Stimulated activated CD4-positive, alpha-beta T cell treated with anti-CD3 and anti-CD28 coated beads, Interleukin-1b, Interleukin-23, amount 100 ng/mL, for 24 hours (primary cell): ENCODE measurements around the gene RASGEF1C.

Experiments
- DNase-seq, 4 experiments: peaks; one replicate each; pipeline ENCODE4 v3.0.0-alpha.2; 2020; ENCODE audit warnings: low read depth in 4 of 4, low spot score in 1 of 4

RASGEF1C gene

GRCh38 chr5:180120237-180121101, 88.5 kb downstream of the RASGEF1C start:
- no peak for DNase-seq

DNA sequence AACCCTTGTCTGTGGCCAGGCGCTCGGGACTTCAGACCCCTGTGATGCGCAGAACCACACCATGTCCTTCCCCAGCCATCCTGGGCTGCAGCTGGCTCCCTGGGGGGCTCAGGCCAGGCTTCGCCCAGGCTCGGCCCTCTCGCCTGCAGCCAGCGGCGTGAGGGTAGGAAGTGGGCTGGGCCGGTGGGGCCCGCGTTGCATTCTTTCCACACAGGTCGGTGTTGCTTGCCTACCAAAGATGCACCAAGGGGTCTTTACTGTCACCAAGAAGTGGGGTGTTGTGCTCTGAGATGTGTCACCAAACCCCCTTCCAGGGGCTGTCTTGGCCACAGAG, 89.1 kb downstream of the RASGEF1C start:
- no peak for DNase-seq

GRCh38 chr5:180119031-180119902, 89.7 kb downstream of the RASGEF1C start:
- DNase-seq: no peak

DNA sequence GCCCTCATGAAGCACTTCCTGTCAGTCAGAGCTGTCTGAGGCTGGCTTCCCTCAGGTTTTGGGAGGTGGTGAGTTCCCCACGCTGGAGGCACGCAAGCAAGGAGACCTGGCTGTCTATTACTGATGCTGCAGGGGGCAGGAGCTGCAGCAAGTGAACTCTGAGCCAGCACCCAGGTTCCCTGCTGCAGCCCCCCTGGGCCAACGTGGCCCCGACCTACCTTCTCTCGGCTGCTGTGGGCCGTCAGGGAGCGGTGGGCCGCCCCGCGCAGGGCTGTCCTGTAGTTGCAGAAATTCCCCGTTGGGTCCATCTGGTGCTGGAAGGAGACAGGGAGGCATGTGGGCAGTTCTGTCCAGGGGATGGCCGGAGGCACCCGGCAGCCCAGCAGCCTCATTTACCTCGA, 90.6 kb downstream of the RASGEF1C start:
- no peak for DNase-seq

DNA sequence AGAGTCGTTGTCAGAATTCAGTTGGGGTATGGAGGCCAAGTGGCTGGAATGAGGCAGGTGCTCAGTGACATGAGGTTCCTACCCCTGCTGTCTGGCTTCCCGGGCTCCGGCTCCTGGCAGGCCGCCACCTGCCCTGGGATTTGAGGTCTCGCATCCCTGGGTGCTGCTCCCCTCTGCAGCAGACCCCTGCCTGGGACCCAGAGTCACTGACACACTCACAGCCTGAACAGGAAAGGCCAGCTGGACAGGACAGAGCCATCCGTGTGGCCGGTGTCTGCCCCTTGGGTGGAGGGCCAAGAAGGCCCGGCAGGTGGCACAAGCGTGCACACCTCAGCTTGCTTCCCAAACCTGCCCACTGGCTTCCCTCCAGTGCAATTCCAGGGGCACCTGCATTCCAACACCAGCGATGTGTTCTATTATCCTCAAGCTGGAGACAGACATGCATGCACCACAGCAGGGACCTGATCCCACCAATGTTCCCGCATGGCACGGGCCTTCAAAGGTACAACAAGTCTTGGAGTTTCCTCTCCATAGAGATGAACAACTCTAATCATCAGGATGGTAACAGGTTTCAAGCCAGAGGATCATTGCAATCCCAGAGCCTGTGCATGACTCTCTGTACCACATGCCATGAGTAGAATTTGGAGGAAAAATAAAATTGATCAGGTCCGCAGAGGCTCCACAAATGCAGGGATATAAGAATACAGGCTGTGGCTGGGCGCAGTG, 91.8 kb downstream of the RASGEF1C start:
- DNase-seq: no peak

DNA sequence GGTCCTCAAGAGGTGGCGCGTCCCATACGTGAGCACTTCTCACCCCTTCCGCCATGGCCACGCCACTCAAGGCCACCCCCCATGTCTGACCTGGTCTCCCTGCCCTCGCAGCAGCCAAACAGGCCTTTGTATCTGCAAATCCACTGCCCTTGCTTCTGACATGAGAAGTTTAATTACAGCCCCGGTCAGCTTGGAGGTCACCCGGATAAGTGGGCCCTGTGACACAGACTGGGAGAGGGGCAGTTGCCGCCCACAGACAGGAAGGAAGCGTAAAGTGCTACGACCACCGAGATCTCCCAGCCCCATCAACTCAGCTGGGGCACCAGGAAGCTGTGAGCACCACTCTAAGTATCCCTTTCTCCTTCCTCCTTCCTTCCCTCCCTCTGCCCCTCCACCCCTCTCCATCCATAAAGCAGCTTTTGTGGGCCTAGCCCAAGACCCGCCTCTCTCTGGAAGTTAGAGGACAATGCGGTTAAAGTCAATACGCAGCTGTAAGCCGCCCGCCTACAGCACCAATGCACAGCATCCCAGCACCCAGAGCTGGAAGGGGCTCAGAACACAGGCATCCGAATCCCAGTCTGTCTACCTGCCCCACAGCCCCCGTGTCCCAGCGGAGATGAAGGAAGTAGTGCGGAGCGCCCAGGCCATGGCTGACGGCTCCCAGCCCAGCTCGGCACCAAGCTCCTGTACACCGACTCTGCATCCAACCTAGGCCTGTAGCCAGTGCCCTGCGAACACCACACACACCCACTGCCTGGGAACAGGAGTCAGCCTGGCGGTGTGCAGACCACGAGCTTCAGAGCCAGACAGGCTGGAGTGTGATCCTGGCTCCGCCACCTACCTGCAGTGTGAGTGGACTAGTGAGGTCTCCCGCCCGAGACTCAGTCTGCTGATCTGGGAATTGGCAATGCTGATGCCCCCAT, 92.7 kb downstream of the RASGEF1C start:
- no peak for DNase-seq

DNA sequence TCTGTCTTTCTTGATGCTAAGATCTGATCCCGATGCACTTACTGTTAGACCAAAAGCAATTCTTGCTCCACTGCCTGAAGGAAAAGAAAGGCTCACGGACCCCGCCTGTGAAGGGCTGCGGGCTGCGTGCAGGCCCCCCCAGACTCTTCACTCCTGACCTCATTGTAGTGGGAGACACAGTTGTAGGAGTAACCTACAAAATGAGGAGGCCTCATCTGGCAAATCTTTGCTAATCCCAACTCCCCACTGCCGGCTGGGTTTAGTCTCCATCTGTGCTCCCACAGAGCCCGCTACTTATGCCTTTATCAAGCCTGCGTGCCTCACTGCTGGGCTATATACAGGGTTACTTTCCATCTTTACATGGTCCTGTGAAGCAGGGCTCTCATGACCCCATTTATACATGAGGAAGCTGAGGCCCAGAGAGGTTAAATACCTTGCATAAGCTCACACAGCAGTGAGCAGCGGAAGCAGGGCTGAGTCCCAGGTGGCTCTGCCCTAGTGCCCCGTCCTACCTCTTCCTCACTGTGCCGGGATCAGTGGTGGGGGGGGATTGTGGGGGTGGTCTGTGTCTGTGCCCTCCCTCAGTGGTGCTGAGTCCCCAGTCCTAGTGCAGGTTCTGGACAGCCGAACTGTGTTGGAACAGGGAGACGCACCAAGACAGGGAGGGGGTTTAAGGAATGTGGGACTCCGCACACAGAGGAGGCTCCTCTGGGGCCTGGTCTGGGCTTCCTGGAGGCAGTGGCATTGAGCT, 93.5 kb downstream of the RASGEF1C start:
- no peak for DNase-seq

DNA sequence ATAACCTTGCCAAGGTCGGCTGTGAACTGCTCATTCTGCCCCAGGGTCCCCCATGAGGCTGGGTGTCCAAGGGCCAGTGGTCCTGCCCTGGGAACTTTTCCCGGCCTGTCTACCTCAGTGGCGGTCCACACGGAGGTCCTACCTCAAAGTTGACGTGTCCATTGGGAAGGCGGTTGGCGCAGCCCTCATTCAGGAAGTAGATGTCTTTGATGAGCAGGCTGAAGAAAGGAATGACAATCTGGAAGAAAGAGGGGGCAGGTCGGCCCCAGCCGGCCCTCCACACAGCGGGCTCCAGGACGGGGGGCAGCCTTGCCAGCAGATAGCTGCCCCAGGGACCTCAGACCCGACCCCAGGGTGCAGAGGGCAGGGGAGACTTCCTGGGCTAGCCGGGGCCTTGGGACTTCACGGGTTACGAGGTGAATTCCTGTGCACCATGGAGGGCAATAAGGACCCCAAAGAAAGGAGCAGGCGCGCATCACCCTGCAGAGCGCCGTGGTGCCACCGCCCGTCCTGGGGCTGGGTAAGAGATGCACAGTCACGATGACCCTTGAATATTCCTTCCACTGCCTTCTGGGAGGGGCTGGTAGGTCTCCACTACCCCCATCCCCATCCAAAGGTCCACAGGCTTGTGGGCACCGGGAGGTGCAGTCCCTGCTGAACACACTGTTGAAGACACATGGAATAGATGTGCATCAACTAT, 94.6 kb downstream of the RASGEF1C start:
- DNase-seq: no peak

DNA sequence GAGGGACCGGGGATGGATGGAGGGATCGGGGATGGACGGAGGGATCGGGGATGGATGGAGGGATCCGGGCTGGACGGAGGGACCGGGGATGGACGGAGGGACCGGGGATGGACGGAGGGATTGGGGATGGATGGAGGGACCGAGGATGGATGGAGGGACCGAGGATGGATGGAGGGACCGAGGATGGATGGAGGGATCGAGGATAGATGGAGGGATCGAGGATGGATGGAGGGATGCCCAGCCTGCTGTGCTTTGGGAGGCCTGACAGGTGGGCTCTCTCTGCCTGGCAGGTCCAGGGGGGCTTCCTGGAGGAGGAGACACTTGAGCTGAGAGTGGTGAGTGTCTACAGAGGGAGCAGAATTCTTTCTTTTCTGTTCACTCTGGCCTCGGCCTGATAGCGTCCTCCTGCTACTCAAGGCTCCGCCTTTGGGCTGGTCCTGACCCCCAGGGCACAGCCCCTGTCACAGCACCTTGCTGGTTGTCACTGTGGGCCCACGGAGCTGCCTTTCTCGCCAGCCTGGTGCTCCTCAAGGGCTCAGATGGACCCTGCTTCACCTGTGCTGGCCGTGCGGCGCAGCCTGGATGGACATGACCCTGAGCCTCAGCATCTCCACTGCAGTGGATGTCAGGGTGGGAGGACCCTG, 95.2 kb downstream of the RASGEF1C start:
- no peak for DNase-seq

DNA sequence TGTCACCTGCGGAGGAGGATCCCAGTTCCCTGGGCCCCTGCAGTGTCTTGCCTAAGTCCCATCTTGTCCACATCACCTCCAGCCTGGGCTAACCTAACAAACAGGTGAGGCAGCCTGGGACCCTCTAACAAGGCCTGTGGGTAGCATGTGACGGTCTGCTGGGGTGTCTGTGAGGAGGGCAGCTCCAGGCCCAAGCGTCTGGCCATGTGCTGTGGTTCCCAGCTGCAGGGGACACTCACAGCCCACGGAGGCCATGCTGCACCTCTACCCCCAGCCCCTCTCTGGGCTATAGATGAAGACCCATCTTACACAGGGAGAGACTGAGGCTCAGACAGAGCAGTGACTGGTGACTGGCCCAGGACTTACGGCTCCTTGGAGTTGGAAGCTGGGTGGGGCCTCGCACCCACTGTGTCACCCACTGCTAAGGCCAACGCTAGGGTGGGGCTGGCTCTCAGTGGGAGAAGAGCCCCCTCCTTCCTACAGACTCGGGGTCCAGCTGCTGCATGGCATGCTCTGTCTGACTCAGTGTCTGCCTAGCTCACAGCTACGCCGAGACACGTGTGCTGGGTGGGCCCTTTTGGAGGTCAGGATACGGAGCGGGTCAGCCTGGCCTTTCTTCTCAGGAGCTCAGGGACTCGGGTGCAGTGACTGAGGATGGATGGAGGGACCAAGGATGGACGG, 96.7 kb downstream of the RASGEF1C start:
- no peak for DNase-seq

GRCh38 chr5:180111273-180112002, 97.6 kb downstream of the RASGEF1C start:
- no peak for DNase-seq

DNA sequence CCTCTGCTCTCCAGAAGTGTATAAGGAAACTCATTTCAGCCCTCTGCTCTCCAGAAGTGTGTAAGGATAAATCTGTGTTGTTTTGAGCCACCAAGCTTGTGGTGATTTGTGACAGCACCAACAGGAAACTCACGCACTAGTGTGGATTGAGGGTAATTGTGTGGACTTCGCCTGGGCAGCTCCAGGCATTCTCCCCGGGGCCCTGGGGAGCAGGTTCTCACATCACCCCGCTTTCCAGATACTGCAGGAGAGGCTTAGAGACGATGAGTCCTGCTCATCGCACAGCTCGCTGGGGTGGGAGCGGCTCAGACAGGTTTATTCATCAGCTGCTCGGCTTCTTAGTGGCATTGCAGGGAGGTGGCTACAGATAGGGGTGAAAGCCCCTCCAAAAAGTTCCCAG, 99.1 kb downstream of the RASGEF1C start:
- no peak for DNase-seq

DNA sequence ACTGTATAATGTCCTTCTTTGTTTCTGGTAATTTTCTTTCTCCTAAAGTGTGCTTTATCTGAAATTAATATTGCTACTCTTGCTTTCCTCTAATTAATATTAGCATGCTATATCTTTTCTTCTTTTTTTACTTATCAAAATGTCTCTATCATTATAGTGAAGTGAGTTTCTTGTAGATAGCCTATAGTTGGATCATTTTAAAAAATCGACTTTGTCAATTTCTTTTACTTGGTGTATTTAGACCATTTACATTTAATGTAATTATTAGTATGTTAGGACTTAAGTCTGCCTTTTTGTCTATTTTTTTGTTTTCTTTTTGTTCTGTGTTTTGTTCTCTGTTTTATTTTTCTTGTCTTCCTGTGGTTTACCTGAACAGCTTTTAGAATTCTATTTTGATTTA, 102.0 kb downstream of the RASGEF1C start:
- no peak for DNase-seq

DNA sequence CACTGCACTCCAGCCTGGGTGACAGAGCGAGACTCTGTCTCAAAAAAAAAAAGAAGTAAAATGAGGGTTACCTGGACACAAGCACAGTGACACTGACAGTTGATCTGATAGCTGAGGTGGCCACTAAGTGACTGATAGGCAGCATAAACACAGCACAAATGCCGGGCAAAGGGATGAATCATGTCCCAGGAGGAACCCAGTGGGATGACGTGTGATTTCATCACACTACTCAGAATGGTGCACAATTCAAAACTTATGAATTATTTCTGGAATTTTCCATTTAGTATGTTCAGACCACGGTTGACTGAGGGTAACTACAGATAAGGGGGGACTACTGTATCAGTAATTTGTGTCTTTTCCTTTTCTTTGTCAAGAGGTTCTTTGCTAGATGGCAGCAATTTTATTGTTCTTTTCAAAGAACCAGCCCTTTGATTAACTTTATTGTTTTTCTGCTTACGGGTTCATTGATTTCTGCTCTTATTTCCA, 103.1 kb downstream of the RASGEF1C start:
- DNase-seq: no peak

- DNase-seq: no peak
Observed at GRCh38 chr5:180104168-180104530, 104.9 kb downstream of the RASGEF1C start.

DNA sequence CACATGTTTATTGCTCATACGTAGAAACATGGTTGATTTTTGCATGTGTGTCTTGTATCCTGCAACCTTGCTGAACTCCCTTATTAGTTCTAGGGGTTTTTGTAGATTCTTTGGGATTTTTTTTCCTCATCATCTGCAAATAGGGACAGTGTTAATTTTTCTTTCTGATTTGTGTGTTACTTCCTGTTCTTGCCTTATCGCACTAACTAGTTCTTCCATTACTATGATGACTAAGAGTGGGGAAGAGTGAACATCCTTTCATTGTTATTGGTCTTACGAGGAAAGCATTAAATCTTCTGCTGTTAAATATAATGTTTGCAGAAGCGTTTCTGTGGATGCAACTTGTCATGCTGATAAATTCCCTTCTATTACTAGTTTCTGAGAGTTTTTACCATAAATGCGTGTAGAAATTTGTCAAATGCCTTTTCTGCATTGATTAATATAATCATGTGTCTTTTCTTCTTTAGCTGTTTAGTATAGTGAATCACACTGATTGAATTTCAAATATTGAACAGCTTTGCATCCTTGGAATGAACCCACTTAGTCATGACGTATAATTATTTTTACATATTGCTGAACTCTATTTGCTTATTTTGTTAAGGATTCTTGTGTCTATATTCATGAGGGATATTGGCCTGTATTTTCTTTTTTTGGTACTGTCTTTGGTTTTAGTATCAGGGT, 105.4 kb downstream of the RASGEF1C start:
- DNase-seq: no peak

DNA sequence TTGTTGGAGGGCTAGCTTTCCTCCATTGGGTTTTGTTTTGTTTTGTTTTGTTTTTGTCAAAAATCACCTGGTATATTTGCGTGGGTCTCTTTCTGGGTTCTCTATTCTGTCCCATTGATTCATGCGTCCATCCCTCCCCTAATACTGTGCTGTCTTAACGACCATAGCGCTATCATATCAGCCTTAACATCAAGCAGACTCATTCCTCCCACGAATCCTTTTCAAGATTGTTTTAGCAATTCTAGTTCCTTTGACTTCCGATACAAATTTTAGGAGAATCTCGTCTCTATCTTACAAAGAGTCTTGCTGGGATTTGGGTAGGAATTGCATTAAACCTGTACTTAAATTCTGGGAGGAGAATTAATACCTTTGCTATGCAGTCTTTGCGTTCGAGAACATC, 106.4 kb downstream of the RASGEF1C start:
- no peak for DNase-seq
